Vagina (tissue), 2 donors: Measurements from ENCODE around the gene METTL26.

ENCODE experiments used
- CTCF ChIP-seq, 3 experiments: fragments of 450-650 bp in 2 of 3; fragments of 200-600 bp in 1 of 3; sonication (generic) in 1 of 3; IDR thresholded peaks; one replicate each; pipeline ENCODE4 v1.5.1; 2017 to 2019; ENCODE audit warnings: antibody characterized with exemption in 3 of 3, mild to moderate bottlenecking in 2 of 3, moderate library complexity in 2 of 3
- POLR2A ChIP-seq, 2 donors: fragments of 450-650 bp; IDR thresholded peaks; one replicate each; pipeline ENCODE4 v1.6.1; 2017; ENCODE audit warnings: antibody characterized with exemption in 2 of 2, mild to moderate bottlenecking in 2 of 2, moderate library complexity in 2 of 2

GRCh38 chr16:592518-593306 lies 43.4 kb downstream of the METTL26 start:
- TF ChIP-seq CTCF (IDR thresholded peaks at IDR 0.05) = no peak
- no peak for TF ChIP-seq POLR2A (IDR thresholded peaks at IDR 0.05)
